Small intestine (tissue), 7 donors: ENCODE measurements around the gene THSD4. TPM values are rescaled to one million over a fixed set of nuclear protein-coding genes. Genes with fewer than 3 reads are reported as not detected.

Experiments used
- DNase-seq, 2 donors: peaks; one replicate each; pipeline versions ENCODE4 v3.0.0 to v3.0.0-alpha.2; 2013
- FAIRE-seq: peaks from 2 replicates; lab custom pipeline; 2012; peaks lifted over from hg19 to GRCh38; lab: Jason Lieb, UNC
- H3K27ac ChIP-seq, 3 donors: one replicate each; pipeline ENCODE4 v1.5.1; 2013; ENCODE audit warnings: low read length in 2 of 3, mild to moderate bottlenecking in 2 of 3, control low read depth in 1 of 3, inconsistent platforms in 1 of 3, low read depth in 1 of 3, moderate library complexity in 1 of 3
- H3K27me3 ChIP-seq, 3 donors: one replicate each; pipeline ENCODE4 v1.6.1; 2013; ENCODE audit warnings: low read length in 3 of 3, inconsistent platforms in 1 of 3; ENCODE audit not compliant: control insufficient read depth in 3 of 3, insufficient read depth in 3 of 3
- H3K36me3 ChIP-seq, 3 donors: one replicate each; pipeline ENCODE4 v1.6.1; 2013; ENCODE audit warnings: low read length in 3 of 3, inconsistent platforms in 1 of 3, low read depth in 1 of 3, mild to moderate bottlenecking in 1 of 3, moderate library complexity in 1 of 3; ENCODE audit not compliant: control insufficient read depth in 3 of 3, insufficient read depth in 2 of 3
- H3K4me1 ChIP-seq, 3 donors: one replicate each; pipeline ENCODE4 v1.6.1; 2013; ENCODE audit warnings: low read length in 2 of 3, inconsistent platforms in 1 of 3, low read depth in 1 of 3, mild to moderate bottlenecking in 1 of 3, moderate library complexity in 1 of 3; ENCODE audit not compliant: control insufficient read depth in 3 of 3, insufficient read depth in 2 of 3
- H3K4me3 ChIP-seq, 3 donors: one replicate each; pipeline ENCODE4 v1.5.1; 2013; ENCODE audit warnings: low read length in 3 of 3, control low read depth in 1 of 3, inconsistent platforms in 1 of 3, low read depth in 1 of 3, mild to moderate bottlenecking in 1 of 3, moderate library complexity in 1 of 3
- H3K9me3 ChIP-seq, 2 donors: one replicate each; pipeline ENCODE4 v1.6.1; 2013; ENCODE audit warnings: low read depth in 1 of 2, low read length in 1 of 2; ENCODE audit not compliant: control insufficient read depth in 2 of 2, insufficient read depth in 1 of 2
- WGBS, 3 donors: extraction: QIAGEN DNeasy Blood & Tissue Kit; methylation state at CpG; one replicate each; pipeline ENCODE4 v1.1.7; 2013; 5-methylcytosine and 5-hydroxymethylcytosine counted together
- polyA plus RNA-seq, 4 donors: library from polyadenylated mRNA; stranded (reverse) in 3 of 4; unstranded in 1 of 4; fragments of 200-250 nt in 3 of 4; fragments of 120-200 nt in 1 of 4; gene quantifications; one replicate each; pipeline versions ENCODE4 v1.2.1 to v1.2.3, GENCODE V29; 2013
- donor health status: healthy with polysubstance abuse.
- donor health status: control.
- donor health status: control.
- donor health status: Bipolar disorder and iron deficiency.
- donor health status: healthy.

The THSD4 gene
- polyA plus RNA-seq, 4 donors, result 3.6 to 14.4 (median 9.7) TPM

DNA sequence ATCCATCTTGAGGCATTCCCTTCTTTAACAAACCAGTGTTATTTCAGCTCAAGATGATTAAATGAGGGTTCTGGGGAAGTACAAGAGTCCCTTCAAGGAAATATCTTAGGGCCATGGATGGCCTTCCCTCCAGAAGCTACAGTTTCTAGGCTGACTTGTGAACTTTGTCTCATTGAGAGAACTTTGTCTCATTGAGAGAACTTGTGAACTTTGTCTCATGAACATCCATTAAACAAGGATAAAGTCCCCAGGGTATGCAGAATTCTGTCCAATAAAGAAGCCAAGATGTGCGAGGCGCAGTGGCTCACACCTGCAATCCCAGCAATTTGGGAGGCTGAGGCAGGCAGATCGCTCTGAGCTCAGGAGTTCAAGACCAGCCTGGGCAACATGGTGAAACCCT lies 341.5 kb downstream of the THSD4 start:
- no peaks in the 10 kb centered on the region for H3K27me3 ChIP-seq
- DNase-seq (peak; percentile 55 to 90), FAIRE-seq (no peak)
- H3K4me3 ChIP-seq, result no peak overlapping the region
- no peak overlapping the region for H3K27ac ChIP-seq
- H3K4me1 ChIP-seq, result peaks cover 0 to 19% (median 14%) of the 10 kb centered on the region in 3 donors
- WGBS, 3 donors, result 25 to 74% (median 40%) methylated on average over 3 of the region's 3 CpGs
- H3K9me3 ChIP-seq, result no peaks in the 10 kb centered on the region
- no peaks in the 10 kb centered on the region for H3K36me3 ChIP-seq

DNA sequence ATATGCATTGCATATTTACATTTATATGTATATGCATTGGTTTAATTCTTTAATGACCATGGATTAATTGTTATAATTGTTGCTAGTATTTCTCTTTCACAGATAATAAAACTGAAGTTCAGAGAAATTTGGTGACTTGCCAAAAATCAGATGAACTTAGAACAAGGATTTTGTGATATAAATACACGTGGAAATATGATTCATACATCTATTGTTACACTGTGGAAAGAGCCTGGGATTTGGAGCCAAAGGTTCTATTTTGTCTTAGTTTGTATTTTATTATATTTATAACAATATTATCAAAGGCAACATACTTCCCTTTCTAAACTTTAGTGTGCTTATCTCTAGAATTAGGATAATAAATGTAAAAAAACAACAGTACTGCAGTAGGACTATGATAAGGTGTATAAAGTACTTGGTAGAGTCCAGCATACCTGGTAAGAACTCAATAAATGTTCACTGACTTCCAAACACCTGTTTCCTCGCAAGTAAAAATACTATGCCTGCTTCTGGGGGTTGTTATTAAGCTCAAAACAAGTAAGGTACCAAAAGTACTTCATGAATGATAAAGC lies 342.9 kb downstream of the THSD4 start:
- Histone ChIP-seq H3K4me3 (no peak overlapping the region), H3K36me3 (no peaks in the 10 kb centered on the region), H3K27me3 (no peaks in the 10 kb centered on the region), H3K4me1 (peaks cover 0 to 14% (median 11%) of the 10 kb centered on the region in 3 donors), H3K27ac (no peak overlapping the region), H3K9me3 (no peaks in the 10 kb centered on the region)
- FAIRE-seq (peak; percentile 76), DNase-seq (peak; percentile 20 to 89)
- 5 to 31% (median 18%) methylated on average over 2 of the region's 2 CpGs for WGBS, 3 donors

DNA sequence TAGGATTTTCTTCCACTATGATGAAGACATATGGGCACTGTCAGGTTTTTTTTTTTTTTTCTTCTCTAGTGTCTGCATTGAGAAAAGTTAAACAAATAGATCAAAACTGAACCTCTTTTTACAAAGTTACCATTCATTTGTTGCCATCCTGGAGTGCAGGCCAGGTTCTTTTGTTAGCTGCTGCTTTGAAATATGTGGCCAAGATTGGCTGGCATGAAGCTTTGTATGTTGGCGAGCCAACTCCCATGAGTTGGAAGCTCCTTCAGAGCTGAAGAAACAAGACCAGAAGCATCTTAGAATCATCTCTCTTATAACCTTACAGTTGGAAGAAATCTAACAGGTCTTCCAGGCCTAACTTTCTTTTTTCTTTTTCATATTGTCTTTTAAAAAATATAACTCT lies 346.5 kb downstream of the THSD4 start:
- DNase-seq (no peak), FAIRE-seq (no peak)
- H3K4me3 ChIP-seq, result no peak overlapping the region
- H3K9me3 ChIP-seq, result no peaks in the 10 kb centered on the region
- H3K4me1 ChIP-seq, result peaks cover 2 to 6% (median 4%) of the 10 kb centered on the region in 3 donors
- H3K27ac ChIP-seq, result no peak overlapping the region
- WGBS, 3 donors, result 90 to 100% (median 97%) methylated on average over 1 of the region's 1 CpG
- H3K36me3 ChIP-seq, result peaks cover 0 to 2% (median 0%) of the 10 kb centered on the region in 3 donors
- no peaks in the 10 kb centered on the region for H3K27me3 ChIP-seq

DNA sequence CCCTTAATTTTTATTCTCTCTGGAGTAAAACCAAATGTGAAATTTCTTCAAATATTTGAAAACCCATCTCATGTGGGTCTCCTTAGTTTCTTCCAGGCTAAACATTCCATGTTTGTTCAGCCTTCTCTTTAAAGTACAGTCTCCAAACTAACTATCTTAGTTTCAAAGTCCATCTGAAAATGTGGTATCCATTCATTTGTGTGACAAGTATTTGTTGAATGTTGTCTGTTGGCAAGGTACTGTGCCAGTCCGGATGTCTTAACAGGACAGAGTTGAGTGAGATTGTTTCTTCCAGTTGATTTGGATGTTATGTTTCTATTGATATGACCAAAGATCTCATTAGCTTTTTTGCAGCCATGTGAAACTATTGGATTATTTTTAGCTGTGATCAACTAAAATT lies 347.4 kb downstream of the THSD4 start:
- peaks cover 0 to 2% (median 0%) of the 10 kb centered on the region in 3 donors for H3K36me3 ChIP-seq
- no peak overlapping the region for H3K27ac ChIP-seq
- H3K27me3 ChIP-seq, result no peaks in the 10 kb centered on the region
- peaks cover 2 to 3% (median 3%) of the 10 kb centered on the region in 3 donors for H3K4me1 ChIP-seq
- DNase-seq (peak in 1 of 2 donors; percentile 25), FAIRE-seq (no peak)
- WGBS, 3 donors, result 13 to 70% (median 39%) methylated on average over 1 of the region's 1 CpG
- H3K4me3 ChIP-seq, result no peak overlapping the region
- no peaks in the 10 kb centered on the region for H3K9me3 ChIP-seq

DNA sequence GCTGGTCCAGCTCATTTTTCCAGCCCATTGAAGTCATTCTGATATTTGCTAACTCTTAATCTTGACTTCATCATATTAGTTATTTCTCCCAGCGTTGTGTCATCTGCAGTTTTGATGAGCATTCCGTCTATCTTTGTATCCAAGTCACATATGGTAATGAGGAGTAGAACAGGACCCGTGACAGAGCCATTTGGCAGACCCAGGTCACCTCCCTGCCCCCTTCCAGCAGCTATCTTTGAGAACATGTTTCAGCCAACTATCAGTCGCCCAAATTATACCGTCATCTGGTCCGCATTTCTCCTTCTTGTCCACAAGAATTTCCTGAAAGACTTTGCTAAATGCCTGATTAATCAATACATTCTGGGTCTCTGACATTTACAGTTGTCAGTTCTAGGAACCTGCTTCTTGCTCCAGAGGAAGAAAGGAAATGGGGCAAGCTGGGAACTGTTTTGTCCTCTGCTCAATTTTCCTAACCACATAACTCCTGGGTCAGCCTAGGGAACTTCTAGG lies 347.9 kb downstream of the THSD4 start:
- DNase-seq (no peak), FAIRE-seq (no peak)
- Histone ChIP-seq H3K36me3 (peaks cover 0 to 2% (median 0%) of the 10 kb centered on the region in 3 donors), H3K4me3 (no peak overlapping the region), H3K27ac (no peak overlapping the region), H3K27me3 (no peaks in the 10 kb centered on the region), H3K9me3 (no peaks in the 10 kb centered on the region), H3K4me1 (peaks cover 2 to 3% (median 2%) of the 10 kb centered on the region in 3 donors)
- WGBS, 3 donors, result 92 to 98% (median 94%) methylated on average over 6 of the region's 6 CpGs

DNA sequence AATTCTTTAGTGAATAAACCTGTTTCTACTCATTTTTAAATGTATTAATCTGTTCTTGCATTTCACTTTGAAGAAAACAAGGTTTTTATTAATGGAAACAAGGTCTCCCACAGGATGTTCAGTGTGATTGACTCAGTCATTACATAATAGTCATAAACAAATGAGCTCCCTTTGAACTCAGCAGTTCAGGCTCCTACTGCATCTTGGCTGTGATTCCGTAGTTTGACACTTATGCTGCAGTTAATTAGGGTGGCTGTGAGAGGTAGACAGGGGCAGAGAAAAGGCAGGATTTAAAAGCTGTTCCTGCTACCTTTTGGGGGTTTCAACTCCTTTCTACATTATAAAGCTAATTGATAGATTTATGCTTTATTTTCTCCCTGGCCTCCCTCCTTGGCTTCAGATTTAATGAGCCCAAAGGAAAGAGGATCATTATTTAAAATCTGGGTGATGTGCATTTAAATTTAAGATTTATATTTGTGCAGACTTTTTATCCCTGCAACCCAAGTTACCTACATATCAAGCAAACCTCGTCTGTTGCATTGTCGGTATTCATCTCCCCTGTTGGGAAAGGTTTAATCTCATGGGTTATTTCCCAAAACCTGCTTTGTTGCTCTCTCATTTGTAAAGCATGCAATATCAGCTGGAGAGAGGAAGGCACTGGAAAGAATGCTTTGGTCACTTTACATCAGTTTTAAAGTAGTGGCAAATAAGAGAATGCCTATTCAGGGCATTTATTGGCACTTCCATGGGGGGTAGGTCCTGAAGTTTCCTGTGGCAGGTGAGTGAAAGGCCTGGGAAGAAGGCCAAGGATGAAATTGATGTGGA lies 350.1 kb downstream of the THSD4 start:
- no peak for FAIRE-seq
- peak; percentile 24 to 60 for DNase-seq
- Histone ChIP-seq H3K27ac (no peak overlapping the region), H3K9me3 (no peaks in the 10 kb centered on the region), H3K4me1 (peaks cover 0 to 2% (median 0%) of the 10 kb centered on the region in 3 donors), H3K27me3 (no peaks in the 10 kb centered on the region), H3K4me3 (no peak overlapping the region), H3K36me3 (peaks cover 0 to 2% (median 0%) of the 10 kb centered on the region in 3 donors)
- WGBS, 3 donors, result 62 to 75% (median 65%) methylated on average over 3 of the region's 3 CpGs

DNA sequence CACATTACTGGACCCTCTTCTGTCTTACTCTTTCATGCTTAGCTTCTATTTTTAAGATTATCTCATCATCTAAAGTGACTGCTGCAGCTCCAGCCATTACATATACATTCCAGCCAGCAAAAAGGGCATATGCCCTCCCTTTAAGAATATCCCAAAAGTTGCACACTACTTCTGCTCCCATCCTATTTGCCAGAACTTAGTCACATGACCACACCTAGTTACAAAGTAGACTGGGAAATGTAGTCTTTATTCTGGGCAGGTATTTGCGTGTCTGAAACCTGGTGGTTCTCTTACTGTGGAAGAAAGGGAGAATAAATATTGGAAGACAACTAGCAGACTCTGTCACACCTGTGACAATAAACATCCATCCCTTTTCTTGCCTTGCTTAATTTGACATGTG lies 353.4 kb downstream of the THSD4 start:
- Histone ChIP-seq H3K4me1 (peaks cover 0 to 4% (median 2%) of the 10 kb centered on the region in 3 donors), H3K27me3 (no peaks in the 10 kb centered on the region), H3K36me3 (peaks cover 0 to 2% (median 0%) of the 10 kb centered on the region in 3 donors), H3K4me3 (no peak overlapping the region), H3K27ac (no peak overlapping the region), H3K9me3 (no peaks in the 10 kb centered on the region)
- WGBS, 3 donors, result 89 to 98% (median 96%) methylated on average over 1 of the region's 1 CpG
- DNase-seq (no peak), FAIRE-seq (no peak)

DNA sequence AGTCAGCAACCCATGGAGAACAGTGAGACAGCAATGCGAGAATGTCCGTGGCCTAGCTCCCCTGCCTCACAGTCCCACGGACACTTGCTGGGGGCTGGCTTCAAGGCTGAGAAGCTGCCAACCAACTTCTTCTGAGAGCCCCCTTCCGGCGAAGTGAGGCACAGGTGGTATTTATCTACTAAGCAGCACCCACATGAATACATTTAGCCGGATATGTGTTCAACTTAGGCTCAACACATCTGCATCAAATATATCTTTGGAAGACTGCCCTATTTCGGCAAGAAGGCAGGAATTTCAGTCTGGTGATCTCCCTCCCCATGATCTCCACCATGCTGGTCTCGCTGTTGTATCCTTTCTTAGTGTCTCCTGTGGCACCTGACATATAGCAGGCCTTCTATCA lies 354.1 kb downstream of the THSD4 start:
- H3K27ac ChIP-seq, result no peak overlapping the region
- no peaks in the 10 kb centered on the region for H3K9me3 ChIP-seq
- H3K4me1 ChIP-seq, result peaks cover 0 to 4% (median 2%) of the 10 kb centered on the region in 3 donors
- peaks cover 0 to 2% (median 0%) of the 10 kb centered on the region in 3 donors for H3K36me3 ChIP-seq
- H3K27me3 ChIP-seq, result no peaks in the 10 kb centered on the region
- no peak overlapping the region for H3K4me3 ChIP-seq
- FAIRE-seq (no peak), DNase-seq (no peak)
- WGBS, 3 donors, result 79 to 95% (median 89%) methylated on average over 8 of the region's 8 CpGs
